CMK (cell line): ENCODE data around the gene SYTL3.

Source experiments
- DNase-seq: peaks from one replicate; pipeline ENCODE4 v3.0.0-alpha.2; 2010; ENCODE audit warnings: low read depth

The SYTL3 gene

GRCh38 chr6:158722176-158722729 lies 72.4 kb downstream of the SYTL3 start:
- no peak for DNase-seq

GRCh38 chr6:158725704-158726103 lies 75.8 kb downstream of the SYTL3 start:
- no peak for DNase-seq

- no peak for DNase-seq
These were observed 80.2 kb downstream of the SYTL3 start for GRCh38 chr6:158729906-158730540.

- no peak for DNase-seq
These were observed 80.7 kb downstream of the SYTL3 start for GRCh38 chr6:158730541-158730907.

GRCh38 chr6:158735009-158735408 lies 85.2 kb downstream of the SYTL3 start:
- DNase-seq: no peak

GRCh38 chr6:158737082-158737709 lies 87.3 kb downstream of the SYTL3 start:
- no peak for DNase-seq

GRCh38 chr6:158737710-158738615 lies 88.1 kb downstream of the SYTL3 start:
- DNase-seq: no peak

GRCh38 chr6:158739673-158740072 lies 89.8 kb downstream of the SYTL3 start:
- no peak for DNase-seq

GRCh38 chr6:158743033-158743651 lies 93.3 kb downstream of the SYTL3 start:
- DNase-seq: no peak

- no peak for DNase-seq
These were observed 95.2 kb downstream of the SYTL3 start for GRCh38 chr6:158744986-158745430.

- no peak for DNase-seq
These were observed 101.4 kb downstream of the SYTL3 start for GRCh38 chr6:158751224-158751623.

GRCh38 chr6:158751921-158752320 lies 102.1 kb downstream of the SYTL3 start:
- DNase-seq: no peak

GRCh38 chr6:158752613-158753012 lies 102.8 kb downstream of the SYTL3 start:
- no peak for DNase-seq

- no peak for DNase-seq
These were observed 104.0 kb downstream of the SYTL3 start for GRCh38 chr6:158753811-158754210.

GRCh38 chr6:158754738-158755137 lies 104.9 kb downstream of the SYTL3 start:
- no peak for DNase-seq

- no peak for DNase-seq
These were observed 105.8 kb downstream of the SYTL3 start for GRCh38 chr6:158755636-158756035.

GRCh38 chr6:158756126-158756525 lies 106.3 kb downstream of the SYTL3 start:
- DNase-seq: no peak

- no peak for DNase-seq
These were observed 107.3 kb downstream of the SYTL3 start for GRCh38 chr6:158756977-158757752.

GRCh38 chr6:158757753-158758090 lies 107.9 kb downstream of the SYTL3 start:
- DNase-seq: no peak

- DNase-seq: no peak
These were observed 108.6 kb downstream of the SYTL3 start for GRCh38 chr6:158758451-158758860.

GRCh38 chr6:158758941-158759479 lies 109.2 kb downstream of the SYTL3 start:
- no peak for DNase-seq
